ENCODE data around the gene SLC25A30. TPM values are rescaled to one million over a fixed set of nuclear protein-coding genes. Genes with fewer than 3 reads are reported as not detected.
A peak's percentile ranks its signal among the peaks of the same experiment; 100 is the strongest.
"Not testable (repeated sequence)": the region's sequence is repeated elsewhere in the genome, so short reads cannot be mapped to it uniquely, and the experiment has no call there.

The SLC25A30 gene
- total RNA-seq, 4 donors from 2014 or later = 2.4 to 15.6 (median 6.5) TPM

GRCh38 chr13:45396533-45397095, 21.6 kb downstream of the SLC25A30 start:
- intact Hi-C loops (cut with DNase I; ENCODE audit: low total_unique reads) (no loop called here), in situ Hi-C loops (cut with MboI; ENCODE audit: low pct_ligation_motif_present in 1 of 4, low pct_unique_long_range_greater_than_20kb in 1 of 4, low sequenced_read_pairs in 3 of 4) (no loop called here)
- H3K27ac ChIP-seq = peak overlapping the region in 2 of 4 donors; percentile 14 to 42
- WGBS, 2 donors (ENCODE audit: low coverage in 1 of 2) = 33 to 53% methylated on average over 2 to 9 of the region's 9 CpGs
- H3K9me3 ChIP-seq = no peaks in the 10 kb centered on the region
- DNase-seq = no peak
- H3K4me1 ChIP-seq = peaks cover 0 to 25% (median 0%) of the 10 kb centered on the region in 4 donors
- peaks cover 0 to 18% (median 9%) of the 10 kb centered on the region in 4 donors for H3K36me3 ChIP-seq
- no peak overlapping the region for H3K4me3 ChIP-seq
- no peaks in the 10 kb centered on the region for H3K27me3 ChIP-seq
- TF ChIP-seq POLR2AphosphoS5 (IDR thresholded peaks at IDR 0.05) (no peak), EP300 (IDR thresholded peaks at IDR 0.05; ENCODE audit: low read depth) (no peak), POLR2A (IDR thresholded peaks at IDR 0.05) (no peak)
- TF ChIP-seq, protein P1, sequence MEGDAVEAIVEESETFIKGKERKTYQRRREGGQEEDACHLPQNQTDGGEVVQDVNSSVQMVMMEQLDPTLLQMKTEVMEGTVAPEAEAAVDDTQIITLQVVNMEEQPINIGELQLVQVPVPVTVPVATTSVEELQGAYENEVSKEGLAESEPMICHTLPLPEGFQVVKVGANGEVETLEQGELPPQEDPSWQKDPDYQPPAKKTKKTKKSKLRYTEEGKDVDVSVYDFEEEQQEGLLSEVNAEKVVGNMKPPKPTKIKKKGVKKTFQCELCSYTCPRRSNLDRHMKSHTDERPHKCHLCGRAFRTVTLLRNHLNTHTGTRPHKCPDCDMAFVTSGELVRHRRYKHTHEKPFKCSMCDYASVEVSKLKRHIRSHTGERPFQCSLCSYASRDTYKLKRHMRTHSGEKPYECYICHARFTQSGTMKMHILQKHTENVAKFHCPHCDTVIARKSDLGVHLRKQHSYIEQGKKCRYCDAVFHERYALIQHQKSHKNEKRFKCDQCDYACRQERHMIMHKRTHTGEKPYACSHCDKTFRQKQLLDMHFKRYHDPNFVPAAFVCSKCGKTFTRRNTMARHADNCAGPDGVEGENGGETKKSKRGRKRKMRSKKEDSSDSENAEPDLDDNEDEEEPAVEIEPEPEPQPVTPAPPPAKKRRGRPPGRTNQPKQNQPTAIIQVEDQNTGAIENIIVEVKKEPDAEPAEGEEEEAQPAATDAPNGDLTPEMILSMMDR (IDR thresholded peaks at IDR 0.05) = no peak

DNA sequence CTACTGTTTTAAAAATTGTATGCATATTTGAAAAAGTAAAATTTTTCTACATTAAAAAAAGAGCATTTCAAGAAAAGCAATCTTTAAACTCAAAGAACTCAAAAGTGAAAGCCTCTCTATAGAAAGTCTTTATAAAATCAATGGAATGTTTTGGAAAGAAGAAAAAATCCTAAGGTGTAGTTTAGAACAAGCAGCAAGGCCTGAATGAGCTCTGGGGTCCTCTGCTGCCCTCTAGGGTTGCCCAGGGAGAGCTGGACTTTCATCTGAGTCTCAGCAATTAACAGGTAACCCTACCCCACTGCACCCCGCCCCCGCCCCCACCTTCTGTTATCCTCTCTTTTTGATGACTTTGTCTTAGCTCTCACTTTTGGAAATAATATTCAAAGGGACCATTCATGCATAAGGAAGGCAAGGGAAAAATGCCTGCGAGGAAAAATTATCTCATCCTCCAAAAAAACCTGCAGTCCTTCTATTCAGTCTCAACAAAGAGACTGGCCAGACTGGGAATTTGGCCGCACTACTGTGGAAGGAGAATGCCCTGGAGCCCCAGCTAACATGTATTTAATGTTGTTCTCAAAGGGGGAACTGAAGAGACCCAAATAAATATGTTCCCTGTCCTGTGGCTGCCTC, 24.1 kb downstream of the SLC25A30 start:
- intact Hi-C loops (cut with DNase I; ENCODE audit: low total_unique reads) = no loop called here

DNA sequence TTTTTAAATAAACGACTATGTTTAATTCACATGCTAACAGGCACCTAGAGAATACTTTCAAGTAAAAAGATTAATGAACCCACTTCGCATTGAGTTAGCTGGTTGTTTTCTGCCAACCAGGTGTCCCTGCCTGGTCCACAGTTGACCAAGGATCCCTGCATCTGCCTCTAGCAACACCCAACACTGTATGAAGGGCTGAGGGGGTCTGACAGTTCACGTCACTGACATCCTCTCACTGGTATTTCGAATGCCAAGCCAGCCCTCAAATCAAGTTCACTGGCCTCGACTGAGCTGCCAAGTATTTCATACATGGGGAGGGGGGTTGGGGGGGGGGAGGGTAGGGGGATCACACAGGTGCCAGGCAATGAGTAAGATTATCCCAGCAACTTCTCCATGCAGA, 25.4 kb downstream of the SLC25A30 start:
- Histone ChIP-seq H3K36me3 (peaks cover 0 to 1% (median 0%) of the 10 kb centered on the region in 4 donors), H3K4me1 (peaks cover 0 to 25% (median 0%) of the 10 kb centered on the region in 4 donors), H3K27me3 (no peaks in the 10 kb centered on the region), H3K27ac (no peak overlapping the region), H3K4me3 (no peak overlapping the region), H3K9me3 (no peaks in the 10 kb centered on the region)
- no peak for DNase-seq
- TF ChIP-seq EP300 (IDR thresholded peaks at IDR 0.05; ENCODE audit: low read depth) (no peak), POLR2AphosphoS5 (IDR thresholded peaks at IDR 0.05) (no peak), POLR2A (IDR thresholded peaks at IDR 0.05) (no peak)
- TF ChIP-seq, protein P1 (IDR thresholded peaks at IDR 0.05) = no peak
- WGBS, 2 donors (ENCODE audit: low coverage in 1 of 2) = 78 to 81% methylated on average over 3 to 5 of the region's 5 CpGs
- intact Hi-C loops (cut with DNase I; ENCODE audit: low total_unique reads) = no loop called here
- in situ Hi-C loops (cut with MboI; ENCODE audit: low pct_ligation_motif_present in 1 of 4, low pct_unique_long_range_greater_than_20kb in 1 of 4, low sequenced_read_pairs in 3 of 4) = no loop called here

More for the DNA sequence above, 24.1 kb downstream of the SLC25A30 start:
- Histone ChIP-seq H3K27me3 (no peaks in the 10 kb centered on the region), H3K36me3 (peaks cover 0 to 13% (median 3%) of the 10 kb centered on the region in 4 donors), H3K4me3 (no peak overlapping the region), H3K4me1 (peaks cover 0 to 25% (median 0%) of the 10 kb centered on the region in 4 donors), H3K27ac (no peak overlapping the region), H3K9me3 (no peaks in the 10 kb centered on the region)
- TF ChIP-seq POLR2AphosphoS5 (IDR thresholded peaks at IDR 0.05) = no peak
- TF ChIP-seq POLR2A (IDR thresholded peaks at IDR 0.05) = no peak
- TF ChIP-seq, protein P1 (IDR thresholded peaks at IDR 0.05) = peak; percentile 21 to 58 (median 57)
- no peak for TF ChIP-seq EP300 (IDR thresholded peaks at IDR 0.05; ENCODE audit: low read depth)
- in situ Hi-C loops (cut with MboI; ENCODE audit: low pct_ligation_motif_present in 1 of 4, low pct_unique_long_range_greater_than_20kb in 1 of 4, low sequenced_read_pairs in 3 of 4) = no loop called here
- WGBS, 2 donors (ENCODE audit: low coverage in 1 of 2) = 44 to 61% methylated on average over 2 to 4 of the region's 4 CpGs
- peak; percentile 41 for DNase-seq

GRCh38 chr13:45391926-45392325, 26.2 kb downstream of the SLC25A30 start:
- no peak overlapping the region for H3K4me3 ChIP-seq
- no peaks in the 10 kb centered on the region for H3K27me3 ChIP-seq
- DNase-seq = no peak
- H3K27ac ChIP-seq = no peak overlapping the region
- TF ChIP-seq, protein P1 (IDR thresholded peaks at IDR 0.05) = no peak
- TF ChIP-seq POLR2AphosphoS5 (IDR thresholded peaks at IDR 0.05) (no peak), POLR2A (IDR thresholded peaks at IDR 0.05) (no peak), EP300 (IDR thresholded peaks at IDR 0.05; ENCODE audit: low read depth) (no peak)
- intact Hi-C loops (cut with DNase I; ENCODE audit: low total_unique reads) = no loop called here
- in situ Hi-C loops (cut with MboI; ENCODE audit: low pct_ligation_motif_present in 1 of 4, low pct_unique_long_range_greater_than_20kb in 1 of 4, low sequenced_read_pairs in 3 of 4) = no loop called here
- no peaks in the 10 kb centered on the region for H3K36me3 ChIP-seq
- H3K9me3 ChIP-seq = no peaks in the 10 kb centered on the region
- WGBS, 2 donors (ENCODE audit: low coverage in 1 of 2) = 94 to 100% methylated on average over 3 to 6 of the region's 6 CpGs
- peaks cover 0 to 21% (median 0%) of the 10 kb centered on the region in 4 donors for H3K4me1 ChIP-seq

DNA sequence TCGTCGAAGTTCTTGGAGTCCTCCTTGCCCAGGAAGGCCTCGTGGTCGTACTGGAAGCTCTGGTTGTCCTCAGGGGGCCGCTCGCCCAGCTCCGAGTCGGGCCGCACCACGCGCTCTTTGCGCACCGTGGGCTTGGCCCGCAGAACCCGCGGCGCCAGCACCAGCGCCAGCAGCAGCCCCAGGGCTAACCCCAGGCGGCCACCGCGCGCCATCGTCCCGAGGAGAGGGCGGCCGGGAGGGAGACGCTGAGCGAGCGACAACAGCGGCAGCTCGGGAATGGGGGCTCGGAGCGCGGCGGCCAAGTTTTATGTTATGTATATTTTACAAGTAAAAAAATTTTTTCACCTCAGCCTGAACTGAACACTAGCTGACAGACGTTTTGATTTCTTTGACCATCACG, 27.0 kb downstream of the SLC25A30 start:
- H3K4me3 ChIP-seq; intact Hi-C loops (cut with DNase I; ENCODE audit: low total_unique reads); DNase-seq: not testable (repeated sequence)

GRCh38 chr13:45390348-45390747, 27.8 kb downstream of the SLC25A30 start:
- DNase-seq; H3K36me3 ChIP-seq; H3K27me3 ChIP-seq; H3K4me3 ChIP-seq; in situ Hi-C loops (cut with MboI; ENCODE audit: low pct_ligation_motif_present in 1 of 4, low pct_unique_long_range_greater_than_20kb in 1 of 4, low sequenced_read_pairs in 3 of 4); intact Hi-C loops (cut with DNase I; ENCODE audit: low total_unique reads); H3K27ac ChIP-seq; H3K9me3 ChIP-seq: not testable (repeated sequence)
- WGBS, 2 donors (ENCODE audit: low coverage in 1 of 2) = 95 to 97% methylated on average over 8 to 9 of the region's 9 CpGs
- peaks cover 0 to 13% (median 0%) of the 10 kb centered on the region in 4 donors for H3K4me1 ChIP-seq

More for the DNA sequence above, 27.0 kb downstream of the SLC25A30 start:
- H3K36me3 ChIP-seq; H3K27ac ChIP-seq; H3K27me3 ChIP-seq; in situ Hi-C loops (cut with MboI; ENCODE audit: low pct_ligation_motif_present in 1 of 4, low pct_unique_long_range_greater_than_20kb in 1 of 4, low sequenced_read_pairs in 3 of 4); H3K9me3 ChIP-seq: not testable (repeated sequence)
- peaks cover 0 to 14% (median 0%) of the 10 kb centered on the region in 4 donors for H3K4me1 ChIP-seq
- WGBS, 2 donors (ENCODE audit: low coverage in 1 of 2) = 93 to 94% methylated on average over 8 to 37 of the region's 37 CpGs
